Measurements from ENCODE around the gene CFDP1. TPM values are rescaled to one million over a fixed set of nuclear protein-coding genes. Genes with fewer than 3 reads are reported as not detected.
A peak's percentile ranks its signal among the peaks of the same experiment; 100 is the strongest.
"Not testable (repeated sequence)": the region's sequence is repeated elsewhere in the genome, so short reads cannot be mapped to it uniquely, and the experiment has no call there.

The CFDP1 gene
- total RNA-seq, 1 donor from 2014 or later = 71.6 TPM

DNA sequence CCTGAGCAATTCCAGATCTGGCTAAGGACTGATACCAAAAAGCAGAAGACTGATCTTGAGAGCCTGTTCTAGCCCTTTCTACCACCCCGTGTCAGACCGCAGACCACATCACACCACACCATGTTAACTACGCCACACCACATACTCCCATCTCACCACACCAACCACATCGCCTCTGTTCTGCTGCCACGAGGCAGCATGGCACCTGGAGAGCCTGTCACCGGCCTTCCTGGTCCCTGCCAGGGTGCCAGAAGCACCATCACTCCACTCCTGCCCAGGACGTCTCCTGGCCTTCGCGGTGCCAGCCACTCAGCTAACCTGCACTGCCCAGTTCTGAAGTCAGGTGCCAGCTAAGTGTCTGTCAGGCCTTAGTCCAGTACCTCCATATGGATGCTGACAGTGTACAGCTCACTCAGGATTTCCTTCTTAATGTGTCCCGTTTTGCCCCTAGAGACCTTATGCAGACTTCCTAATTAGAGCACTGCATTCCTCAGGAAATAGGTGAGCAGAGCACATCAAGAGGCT, 144.6 kb downstream of the CFDP1 start:
- DNase-seq = peak; percentile 72

DNA sequence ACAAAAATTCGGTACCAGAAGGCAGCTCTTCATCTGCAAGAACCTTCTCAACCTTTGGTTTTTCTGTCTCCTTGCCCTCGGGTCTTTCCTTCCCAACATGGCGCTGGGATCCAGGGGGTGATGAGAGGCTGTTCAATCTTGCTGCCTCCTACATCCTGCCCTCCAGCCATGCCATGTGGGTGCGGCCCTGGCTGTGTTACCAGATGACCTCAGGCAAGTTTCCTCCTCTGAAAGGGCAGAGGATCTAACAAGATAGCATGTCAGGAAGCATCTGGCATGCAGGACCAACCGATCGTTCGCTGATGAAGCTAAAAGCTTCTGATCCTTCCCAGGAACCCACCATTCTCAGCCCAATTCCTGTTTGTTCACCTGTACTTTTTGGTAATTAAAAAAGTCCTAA, 145.1 kb downstream of the CFDP1 start:
- DNase-seq = peak; percentile 69

DNA sequence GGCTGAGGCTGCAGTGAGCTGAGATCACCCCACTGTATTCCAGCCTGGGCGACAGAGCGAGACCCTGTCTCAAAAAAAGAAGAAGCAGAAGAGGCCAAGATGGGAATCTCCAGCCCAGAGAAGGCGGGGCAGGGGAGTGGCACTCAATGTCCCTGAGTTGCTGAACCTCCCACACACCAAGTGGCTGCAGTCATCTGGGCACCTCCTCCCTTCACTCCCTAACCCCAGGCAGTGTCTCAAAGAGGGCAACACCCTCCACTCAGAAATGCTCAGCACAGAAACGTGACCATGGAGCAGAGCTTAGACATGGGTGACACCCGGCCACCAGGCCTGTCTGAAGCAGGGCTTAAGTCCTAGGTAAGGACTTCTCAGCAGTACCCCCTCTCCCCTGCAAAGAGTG, 145.6 kb downstream of the CFDP1 start:
- no peak for DNase-seq

DNA sequence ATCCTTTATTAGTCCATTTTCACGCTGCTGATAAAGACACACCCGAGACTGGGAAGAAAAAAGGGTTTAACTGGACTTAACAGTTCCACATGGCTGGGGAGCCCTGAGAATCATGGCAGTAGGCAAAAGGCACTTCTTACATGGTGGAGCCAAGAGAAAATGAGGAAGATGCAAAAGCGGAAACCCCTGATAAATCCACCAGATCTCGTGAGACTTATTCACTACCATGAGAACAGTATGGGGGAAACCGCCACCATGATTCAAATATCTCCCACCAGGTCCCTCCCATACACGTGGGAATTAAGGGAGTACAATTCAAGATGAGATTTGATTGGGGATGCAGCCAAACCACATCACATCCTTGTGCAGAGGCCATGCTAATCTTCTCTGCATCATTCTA, 146.9 kb downstream of the CFDP1 start:
- DNase-seq = no peak

DNA sequence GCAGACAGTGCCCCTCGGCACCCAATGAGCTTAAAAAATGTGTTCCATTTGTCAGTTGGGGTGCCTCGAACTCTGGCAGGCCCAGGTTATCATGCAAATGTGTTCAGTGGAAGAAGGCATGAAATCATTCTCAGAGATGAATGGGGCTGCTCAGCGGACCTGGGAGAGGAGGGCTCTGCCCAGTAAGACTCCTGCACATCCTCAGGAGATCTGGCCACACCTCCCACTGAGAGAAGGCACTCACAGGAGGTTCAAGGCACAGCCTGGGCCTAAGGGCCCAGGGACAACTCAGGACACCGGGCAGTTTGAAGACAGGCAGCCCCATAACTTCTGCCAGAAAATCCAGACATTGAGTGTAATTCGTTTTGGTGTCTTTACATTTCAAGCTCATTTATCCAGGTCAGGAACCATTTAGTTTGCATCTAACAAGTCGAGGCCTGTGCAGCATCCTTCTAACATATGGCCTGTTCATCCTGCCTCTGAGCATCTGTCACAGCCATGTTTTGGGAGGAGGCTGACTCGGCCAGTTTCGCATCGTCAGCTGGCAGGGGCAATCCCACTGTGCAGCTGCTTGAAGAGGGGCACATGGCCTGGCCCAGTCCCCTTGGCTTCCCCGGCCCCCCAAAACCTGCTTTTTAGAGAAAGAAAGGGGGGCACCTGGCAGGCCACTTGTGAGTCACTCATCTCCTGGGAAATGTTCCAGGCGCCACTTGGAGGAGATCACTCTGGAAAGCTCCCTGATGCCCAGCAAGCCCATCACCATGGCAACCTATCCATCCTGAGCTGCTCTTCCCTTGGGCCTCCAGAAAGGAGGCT, 150.6 kb downstream of the CFDP1 start:
- DNase-seq = no peak

DNA sequence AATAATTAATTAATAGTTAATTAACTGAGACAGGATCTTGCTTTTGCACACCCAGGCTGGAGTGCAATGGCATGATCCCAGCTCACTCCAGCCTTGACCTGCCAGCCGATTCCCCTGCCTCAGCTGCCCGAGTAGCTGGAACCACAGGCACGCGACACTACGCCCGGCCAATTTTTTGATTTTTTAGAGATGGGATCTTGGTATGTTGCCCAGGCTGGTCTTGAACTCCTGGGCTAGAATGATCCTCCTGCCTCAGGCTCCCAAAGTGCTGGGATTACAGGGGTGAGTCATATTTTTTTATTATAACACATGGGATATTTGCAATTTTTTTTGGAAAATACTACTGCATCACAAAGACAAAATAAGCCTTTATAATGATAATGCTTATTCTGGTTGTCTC, 151.5 kb downstream of the CFDP1 start:
- no peak for DNase-seq

DNA sequence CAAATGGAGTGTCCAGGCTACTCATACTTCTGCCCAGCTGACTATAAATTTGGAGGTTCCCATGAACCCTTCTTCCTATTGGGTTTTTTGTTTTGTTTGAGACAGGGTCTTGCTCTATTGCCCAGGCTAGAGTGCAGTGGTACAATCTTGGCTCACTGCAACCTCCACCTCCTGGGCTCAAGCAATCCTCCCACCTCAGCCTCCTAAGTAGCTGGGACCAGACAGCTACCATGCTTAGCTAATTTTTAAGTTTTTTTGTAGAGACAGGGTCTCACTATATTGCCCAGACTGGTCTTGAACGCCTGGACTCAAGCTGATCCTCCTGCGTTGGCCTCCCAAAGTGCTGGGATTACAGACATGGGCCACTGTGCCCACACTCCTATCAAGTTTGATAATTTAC, 152.3 kb downstream of the CFDP1 start:
- DNase-seq = not testable (repeated sequence)

DNA sequence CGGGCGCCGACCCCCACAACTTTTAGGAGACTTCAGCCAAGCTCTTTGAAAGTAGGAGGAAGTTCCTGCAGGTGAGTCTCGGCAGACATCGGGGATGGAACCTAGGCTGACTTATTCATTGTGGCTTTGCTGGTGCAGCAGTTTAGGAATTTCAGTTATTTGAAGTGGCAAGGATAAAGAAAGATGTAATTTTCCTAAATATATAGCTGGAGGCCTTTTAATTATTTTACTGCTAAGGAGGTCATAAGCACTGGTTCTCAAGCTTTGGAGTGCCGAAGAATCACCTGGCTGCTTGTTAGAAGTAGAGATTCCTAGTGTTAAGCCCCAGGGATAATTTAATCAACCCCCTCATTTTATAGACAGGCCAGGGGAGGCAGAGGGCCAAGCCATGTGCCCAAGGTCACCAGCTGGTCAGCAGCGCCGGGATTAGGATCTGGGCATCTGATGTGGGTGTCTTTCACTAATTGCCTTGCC, 152.9 kb downstream of the CFDP1 start:
- DNase-seq = no peak

DNA sequence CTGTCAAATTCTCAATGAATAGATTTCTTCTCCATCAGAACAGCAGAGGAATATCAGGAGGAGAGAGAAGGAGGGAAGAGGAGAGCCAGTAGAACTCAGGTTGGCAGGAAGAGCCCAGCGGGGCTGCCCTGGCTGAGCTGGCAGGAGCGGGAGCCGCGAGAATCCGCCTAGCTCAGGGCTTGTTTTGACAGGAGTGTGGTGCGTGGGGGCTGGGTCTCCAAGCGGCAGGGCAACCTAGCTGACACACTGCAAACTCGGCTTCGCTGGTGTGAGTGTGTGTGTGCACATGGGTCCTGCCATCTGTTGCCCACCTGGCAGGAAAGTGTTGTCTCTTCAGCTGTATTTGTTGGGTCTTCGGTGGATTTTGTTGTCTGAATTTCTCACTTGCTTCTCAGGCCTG, 154.0 kb downstream of the CFDP1 start:
- DNase-seq = peak; percentile 42

DNA sequence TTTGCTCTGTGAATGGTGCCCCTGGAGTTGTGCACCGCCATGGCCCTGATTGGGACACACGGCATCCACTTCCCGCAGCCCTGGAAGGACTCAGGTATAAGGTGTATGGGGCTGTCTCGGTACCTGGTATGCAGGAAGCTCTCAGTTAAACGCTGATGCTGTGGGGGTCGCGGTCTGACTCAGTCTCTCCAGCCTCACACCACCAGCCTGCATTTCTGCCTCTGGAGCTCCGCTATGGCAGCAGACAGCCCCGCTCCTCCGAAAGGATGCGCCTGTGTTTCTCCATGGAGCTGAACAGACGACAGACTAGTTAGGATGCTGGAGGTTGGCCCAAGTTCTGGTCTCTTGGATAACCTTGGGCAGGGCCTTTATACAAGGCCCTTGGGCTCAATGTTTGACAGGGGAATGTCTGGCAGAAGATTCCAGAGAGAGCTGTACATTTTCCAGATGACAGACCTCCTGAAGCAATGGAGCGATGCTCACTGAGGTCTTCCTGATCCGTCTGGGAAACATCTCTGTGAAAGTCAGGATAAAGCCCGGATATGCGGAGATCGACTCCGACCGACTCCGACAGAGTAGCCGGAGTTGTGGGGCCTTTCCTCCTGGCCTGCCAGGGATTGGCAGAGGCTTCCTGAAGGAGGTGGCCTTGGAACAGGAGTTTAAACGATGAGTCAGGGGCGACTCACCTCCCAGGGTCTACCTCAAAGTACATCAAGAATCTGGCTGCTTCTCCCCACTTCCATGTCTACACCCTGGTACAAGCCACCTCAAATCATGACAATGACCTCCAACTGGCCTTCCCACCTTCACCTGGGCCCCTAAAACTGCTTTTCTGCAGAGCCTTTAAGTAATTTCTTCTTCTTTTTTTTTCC, 160.0 kb downstream of the CFDP1 start:
- DNase-seq = peak; percentile 51

DNA sequence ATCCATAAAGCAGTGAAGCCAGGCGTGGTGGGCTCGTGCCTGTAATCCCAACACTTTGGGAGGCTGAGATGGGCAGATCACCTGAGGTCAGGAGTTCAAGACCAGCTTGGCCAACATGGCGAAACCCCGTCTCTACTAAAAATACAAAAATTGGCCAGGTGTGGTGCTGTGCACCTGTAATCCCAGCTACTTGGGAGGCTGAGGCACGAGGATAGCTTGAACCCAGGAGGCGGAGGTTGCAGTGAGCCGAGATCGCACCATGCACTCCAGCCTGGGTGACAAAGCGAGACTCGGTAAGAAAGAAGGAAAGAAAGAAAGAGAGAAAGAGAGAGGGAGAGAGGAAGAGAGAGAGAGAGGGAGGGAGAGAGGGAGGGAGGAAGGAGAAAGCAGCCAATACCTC, 160.7 kb downstream of the CFDP1 start:
- DNase-seq = not testable (repeated sequence)

DNA sequence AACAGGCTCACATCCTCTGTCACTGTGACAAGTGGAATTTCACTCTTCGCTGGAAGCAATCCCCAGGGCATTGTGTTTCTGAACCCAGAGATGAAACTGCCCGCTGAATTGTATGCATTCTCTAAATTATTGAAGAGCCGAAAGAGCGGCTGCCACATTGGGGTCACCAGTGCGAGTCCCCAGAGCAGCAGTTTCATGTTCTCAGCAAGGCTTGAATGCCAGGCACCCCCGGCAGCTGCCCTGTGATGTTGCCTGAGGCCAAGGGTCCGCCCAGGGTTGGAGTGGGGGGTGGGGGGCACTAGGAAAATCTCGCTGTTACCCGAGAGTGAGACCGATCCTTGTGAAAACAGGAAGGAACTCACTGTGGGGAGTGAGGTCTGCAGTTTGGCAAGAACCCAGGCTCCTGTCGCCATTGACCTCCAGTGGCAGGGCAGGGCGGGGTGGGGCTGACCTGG, 161.2 kb downstream of the CFDP1 start:
- peak; percentile 40 for DNase-seq

DNA sequence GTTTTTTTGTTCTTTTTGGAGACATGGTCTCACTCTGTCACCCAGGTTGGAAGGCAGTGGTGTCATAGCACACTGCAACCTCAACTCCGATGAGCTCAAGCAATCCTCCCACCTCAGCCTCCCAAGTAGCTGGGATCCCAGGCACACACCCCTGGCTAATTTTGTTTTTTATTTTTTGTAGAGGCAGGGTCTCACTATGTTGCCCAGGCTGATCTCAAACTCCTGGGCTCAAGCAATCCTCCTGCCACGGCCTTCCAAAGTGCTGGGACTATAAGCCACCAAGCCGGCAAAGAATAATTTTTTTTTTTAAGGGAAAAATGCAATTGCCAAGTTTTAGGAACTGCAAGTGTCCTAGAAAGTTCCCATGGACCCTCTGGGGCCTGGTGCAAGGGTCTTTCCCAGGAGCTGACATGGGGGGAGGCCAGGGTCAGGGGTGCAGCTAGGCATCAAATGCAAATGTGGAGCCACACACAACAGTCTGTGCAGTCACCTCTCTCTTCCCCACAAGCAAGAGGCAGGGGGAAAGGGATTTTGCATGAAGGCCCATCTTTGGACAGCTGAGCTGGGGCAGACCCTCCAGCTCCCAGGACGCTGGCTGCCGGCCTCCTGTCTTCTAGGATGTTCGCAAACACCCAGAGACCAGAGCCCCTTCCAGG, 161.7 kb downstream of the CFDP1 start:
- DNase-seq = no peak

DNA sequence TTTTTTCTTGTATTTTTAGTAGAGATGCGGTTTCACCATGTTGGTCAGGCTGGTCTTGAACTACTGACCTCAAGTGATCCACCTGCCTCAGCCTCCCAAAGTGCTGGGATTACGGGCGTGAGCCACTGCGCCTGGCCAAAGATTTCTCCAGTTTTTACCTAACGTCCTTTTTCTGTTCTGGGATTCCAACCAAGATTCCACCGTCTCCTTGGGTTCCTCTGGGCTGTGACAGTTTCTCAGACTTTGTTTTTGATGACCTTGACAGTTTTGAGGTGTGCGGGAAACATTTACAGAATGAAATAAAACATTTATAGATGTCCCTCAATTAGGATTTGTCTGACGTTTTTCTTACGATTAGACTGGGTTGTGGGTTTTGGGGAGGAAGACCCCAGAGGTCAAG, 163.9 kb downstream of the CFDP1 start:
- not testable (repeated sequence) for DNase-seq

DNA sequence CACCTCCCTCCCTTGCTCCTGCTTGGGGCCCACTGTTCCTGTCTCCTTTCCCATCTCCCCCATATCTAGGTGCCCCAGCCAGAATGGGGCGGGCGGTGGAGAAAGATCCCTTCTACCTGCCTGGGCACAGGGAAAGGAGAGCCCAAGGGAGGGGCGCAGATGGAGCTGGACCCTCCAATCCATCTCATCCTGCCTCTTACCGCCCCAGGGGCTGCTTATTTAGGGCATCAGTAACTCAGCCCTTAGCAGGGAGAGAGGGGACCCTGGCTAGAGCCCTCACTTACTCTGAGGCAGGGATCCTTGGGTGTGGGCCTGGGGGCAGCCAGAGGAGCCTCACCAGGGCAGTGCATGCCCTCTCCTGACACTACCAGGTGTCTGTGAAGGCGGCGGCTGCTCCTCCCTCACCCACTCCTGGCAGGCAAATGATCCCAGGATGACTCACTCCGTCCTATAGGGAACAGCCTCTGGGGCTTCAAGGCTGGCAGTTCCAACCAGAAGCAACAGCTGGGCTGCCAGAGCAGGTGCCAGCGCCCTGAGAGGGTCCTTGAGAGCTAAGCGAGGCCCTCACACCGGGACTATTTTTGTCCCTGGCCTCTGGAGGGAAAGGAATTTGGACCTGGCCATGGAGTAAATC, 165.6 kb downstream of the CFDP1 start:
- peak; percentile 74 for DNase-seq

DNA sequence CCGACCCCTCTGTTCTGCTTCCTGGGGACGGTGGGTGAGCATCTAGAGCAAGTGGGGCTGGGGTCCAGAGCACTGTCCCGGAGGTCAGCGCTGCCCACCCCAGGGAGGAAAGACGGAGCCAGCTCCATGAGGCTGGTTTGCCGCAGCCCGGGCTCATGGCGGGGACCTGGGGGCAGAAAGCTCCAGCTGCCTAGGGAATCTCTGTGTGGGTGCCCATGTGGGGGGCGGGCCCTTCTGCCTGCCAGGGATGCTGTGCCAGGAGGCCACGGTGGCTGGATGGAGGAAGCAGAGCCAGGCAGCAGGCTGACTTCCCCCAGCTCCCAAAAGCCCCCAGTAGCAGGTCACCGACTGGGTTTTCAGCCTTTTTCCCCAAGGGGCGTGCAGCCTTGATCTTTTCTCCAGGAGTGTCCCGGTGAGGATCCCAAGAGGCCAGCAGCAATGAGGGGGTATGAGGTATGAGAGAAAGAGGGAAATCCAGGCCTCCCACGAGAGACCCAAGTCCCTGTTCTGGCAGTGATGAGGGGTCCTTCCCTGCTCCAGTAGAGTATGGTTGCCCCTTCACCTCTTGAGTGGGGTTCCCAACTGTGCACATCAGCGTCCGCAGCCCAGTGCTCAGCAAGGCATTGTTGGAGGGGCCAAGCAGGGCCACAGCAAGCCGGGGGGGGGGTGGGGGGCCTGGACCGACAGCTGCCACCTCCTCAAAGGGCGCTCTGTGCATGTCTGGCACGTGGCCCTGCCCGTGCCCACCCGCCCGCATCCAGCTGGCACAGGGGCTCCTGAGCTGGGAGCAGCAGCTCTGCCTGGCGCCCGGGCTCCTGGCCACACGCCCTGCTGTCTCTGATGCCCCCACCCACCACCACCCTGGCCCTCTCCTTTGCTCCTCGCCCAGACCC, 166.3 kb downstream of the CFDP1 start:
- no peak for DNase-seq

DNA sequence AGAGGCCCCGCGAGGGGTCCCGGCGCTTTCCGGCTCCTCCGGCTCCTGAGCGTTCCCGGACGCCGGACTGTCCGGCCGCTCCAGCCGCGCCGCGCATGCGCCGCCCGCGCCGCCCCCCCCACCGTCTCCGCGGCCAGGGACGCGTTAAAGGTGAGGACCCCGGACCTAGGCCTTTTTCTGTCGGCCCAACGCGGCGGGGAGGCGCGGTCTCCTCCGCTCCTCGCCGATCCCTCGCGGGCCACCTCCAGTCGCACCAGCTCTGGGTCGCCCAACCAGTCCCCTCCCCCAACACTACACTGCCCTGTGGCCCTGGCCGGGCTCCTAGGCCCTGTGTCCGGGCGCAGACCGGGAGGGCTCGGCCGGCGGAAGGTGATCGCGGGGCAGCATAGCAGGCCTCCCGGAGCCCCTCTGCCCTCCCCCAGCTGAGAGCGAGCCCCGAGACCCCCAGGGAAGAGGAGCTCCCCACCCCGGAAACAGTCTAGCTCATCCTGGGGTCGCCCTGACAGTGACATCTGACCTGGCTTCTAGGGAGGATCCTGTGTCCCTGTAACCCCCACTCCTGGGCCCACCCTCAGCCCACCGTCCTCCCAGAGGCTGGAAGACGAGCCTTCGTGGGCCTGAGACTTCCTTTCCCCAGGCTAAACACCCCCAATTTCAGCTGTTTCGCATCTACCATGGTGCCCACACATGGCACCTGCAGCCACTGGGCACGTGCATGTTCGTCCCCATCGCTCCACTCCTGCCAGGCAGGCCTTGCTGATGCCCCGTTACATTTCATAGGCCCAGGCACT, 167.2 kb downstream of the CFDP1 start:
- DNase-seq = peak; percentile 80

DNA sequence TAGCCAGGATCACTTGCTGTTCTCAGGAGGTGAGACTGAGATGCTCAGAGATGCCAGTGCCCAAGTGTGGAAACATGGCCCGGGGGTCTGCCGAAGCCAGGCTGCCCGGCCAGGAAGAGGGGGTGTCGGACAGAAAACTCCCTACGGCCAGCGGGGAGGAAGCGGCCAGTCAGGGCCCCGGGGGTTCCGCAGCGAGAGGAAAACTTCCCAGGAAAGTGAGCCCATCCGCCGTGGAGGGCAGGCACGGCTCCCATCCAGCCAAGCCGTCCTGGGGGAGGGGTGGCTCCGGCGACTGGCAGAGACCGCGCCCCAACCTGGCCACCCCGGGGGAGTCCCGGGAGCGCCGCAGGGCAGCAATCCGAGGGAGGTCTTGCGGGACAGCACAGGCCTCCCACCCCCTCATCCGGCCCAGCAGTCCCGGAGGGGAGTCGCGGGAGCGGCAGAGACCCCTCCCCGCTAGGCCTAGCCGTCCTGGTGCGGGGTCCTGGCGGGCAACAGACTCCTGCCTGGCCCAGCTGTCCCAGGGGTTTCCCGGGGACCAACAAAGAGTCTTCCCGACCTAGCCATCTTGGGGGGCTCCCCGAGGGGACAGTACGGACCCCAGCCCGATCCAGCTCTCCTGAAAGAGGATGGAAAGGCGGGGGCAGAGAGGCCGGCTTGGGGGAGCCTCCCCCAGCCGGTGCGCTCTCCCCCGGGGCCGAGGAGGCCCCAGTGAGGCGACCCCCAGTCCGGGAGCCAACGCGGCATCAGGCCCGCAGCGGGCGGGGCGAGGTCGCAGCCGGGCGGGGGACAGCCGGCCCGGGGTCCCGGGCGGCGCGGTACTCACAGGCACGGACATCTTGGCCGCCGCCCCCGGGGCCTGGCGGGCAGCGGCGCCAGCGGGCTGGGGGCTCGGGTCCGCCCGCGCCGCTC, 168.0 kb downstream of the CFDP1 start:
- DNase-seq = peak; percentile 45

DNA sequence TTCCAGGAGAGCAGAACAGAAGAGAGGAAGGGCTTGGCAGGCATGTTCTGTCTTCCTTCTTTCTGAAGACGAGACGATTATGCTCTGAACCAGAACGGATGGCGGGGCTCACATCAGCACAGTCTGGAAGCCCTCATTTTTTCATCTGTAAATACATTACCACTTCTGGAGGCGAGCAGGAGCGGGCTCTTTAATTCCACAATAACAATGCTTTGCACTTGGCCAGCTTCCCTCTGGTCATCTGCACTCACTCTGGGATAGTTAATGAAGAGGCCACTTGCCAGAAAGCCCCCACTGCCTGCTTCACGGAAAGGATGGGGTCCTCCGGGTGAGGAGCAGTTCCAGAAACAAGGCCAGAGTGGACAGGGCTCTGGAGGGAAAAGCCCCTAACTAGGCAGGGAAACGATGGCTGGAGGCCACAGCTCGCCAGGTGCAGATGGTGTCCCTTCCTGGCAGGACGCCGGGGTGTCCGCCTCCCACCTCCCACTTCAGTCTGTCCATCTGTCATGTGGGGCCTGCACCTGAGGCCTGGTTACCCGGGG, 168.8 kb downstream of the CFDP1 start:
- DNase-seq = peak; percentile 72

All from dermis blood vessel endothelial cell (primary cell).